SK-N-MC (cell line): ENCODE measurements around the gene VWA8.

Source experiments
- EZH2 ChIP-seq: fragments of 200-600 bp; sonication (generic); IDR thresholded peaks from one replicate; pipeline ENCODE4 v1.6.1; 2017; ENCODE audit warnings: antibody characterized with exemption
- POLR2AphosphoS5 ChIP-seq: IDR thresholded peaks from 2 replicates; pipeline ENCODE4 v1.6.1; 2012; ENCODE audit warnings: mild to moderate bottlenecking, low read depth, low read length, borderline replicate concordance

DNA sequence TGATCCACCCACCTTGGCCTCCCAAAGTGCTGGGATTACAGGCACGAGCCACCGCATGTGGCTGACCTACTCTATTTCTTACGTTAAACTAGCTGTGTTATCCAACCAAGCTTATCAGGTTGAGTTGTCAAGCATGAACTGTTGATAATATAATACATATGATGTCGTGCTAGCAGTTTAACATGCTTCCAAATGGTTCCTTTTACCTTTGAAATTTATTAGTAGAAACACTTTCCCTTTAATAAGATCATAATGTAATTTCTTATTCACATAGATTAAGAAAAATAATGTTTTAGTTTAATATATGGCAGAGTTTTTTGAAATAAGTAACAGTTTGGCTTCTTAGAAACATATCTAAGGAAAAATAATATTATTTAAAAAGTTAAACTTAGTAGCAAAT, 34.4 kb upstream of the VWA8 start:
- no peak for TF ChIP-seq EZH2
- TF ChIP-seq POLR2AphosphoS5, result no peak
